Measurements from ENCODE around the gene FGF18. TPM values are rescaled to one million over a fixed set of nuclear protein-coding genes. Genes with fewer than 3 reads are reported as not detected.

Gene FGF18
- total RNA-seq, 2 donors from 2014 or later, result not detected

DNA sequence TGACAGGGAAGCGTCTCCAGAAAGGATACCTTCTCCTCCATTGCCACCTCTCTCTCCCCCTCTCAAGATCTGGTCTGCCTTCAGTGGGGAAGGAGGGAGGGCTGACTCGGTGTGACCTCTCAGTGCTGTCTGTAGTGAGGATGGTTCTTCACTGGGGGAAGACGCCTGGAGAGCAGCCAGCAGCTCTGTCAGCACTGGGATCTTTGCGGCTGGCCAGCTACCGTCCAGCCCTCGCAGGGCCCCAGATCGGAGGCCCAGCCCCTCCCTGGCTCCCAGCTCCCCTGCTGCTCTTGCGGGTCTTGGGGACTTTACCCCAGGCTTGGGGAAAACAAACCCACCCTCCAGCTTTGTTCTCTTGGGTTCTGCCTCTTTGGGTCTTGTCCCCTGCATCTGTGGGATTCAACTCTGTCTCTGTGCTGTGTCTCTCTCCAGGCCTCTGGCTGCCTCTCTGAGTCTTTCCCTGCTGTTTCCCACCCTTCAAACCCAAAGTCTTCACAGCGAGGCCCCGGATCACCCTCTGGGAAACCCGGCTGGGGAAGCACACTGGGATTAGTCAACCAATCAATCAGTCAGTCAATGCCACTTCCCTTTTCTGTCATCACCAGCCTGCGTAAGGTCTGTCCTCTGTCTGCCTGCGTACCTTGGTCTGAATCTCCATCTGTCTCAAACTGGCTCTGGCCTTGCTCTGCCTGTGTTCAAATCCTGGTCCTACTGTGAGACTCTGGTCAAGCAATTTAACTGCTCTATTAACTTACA is 23.0 kb downstream of the FGF18 start:
- Histone ChIP-seq H3K27ac (no peak overlapping the region), H3K4me3 (no peak overlapping the region), H3K9me3 (no peaks in the 10 kb centered on the region), H3K27me3 (no peaks in the 10 kb centered on the region), H3K36me3 (replicated peaks in 1 of 2; ENCODE audit: insufficient read depth in 1 of 2, low read depth in 2 of 2) (no peaks in the 10 kb centered on the region), H3K4me1 (peaks cover 12% of the 10 kb centered on the region)
- no peak for ATAC-seq
- intact Hi-C loops (cut with DNase I), result no loop called here
- DNase-seq, result no peak
- TF ChIP-seq, protein P1, sequence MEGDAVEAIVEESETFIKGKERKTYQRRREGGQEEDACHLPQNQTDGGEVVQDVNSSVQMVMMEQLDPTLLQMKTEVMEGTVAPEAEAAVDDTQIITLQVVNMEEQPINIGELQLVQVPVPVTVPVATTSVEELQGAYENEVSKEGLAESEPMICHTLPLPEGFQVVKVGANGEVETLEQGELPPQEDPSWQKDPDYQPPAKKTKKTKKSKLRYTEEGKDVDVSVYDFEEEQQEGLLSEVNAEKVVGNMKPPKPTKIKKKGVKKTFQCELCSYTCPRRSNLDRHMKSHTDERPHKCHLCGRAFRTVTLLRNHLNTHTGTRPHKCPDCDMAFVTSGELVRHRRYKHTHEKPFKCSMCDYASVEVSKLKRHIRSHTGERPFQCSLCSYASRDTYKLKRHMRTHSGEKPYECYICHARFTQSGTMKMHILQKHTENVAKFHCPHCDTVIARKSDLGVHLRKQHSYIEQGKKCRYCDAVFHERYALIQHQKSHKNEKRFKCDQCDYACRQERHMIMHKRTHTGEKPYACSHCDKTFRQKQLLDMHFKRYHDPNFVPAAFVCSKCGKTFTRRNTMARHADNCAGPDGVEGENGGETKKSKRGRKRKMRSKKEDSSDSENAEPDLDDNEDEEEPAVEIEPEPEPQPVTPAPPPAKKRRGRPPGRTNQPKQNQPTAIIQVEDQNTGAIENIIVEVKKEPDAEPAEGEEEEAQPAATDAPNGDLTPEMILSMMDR (IDR thresholded peaks at IDR 0.05), result no peak
- no peak for TF ChIP-seq POLR2A (IDR thresholded peaks at IDR 0.05)
- WGBS, 2 donors, result 68% methylated on average over 13 of the region's 13 CpGs

DNA sequence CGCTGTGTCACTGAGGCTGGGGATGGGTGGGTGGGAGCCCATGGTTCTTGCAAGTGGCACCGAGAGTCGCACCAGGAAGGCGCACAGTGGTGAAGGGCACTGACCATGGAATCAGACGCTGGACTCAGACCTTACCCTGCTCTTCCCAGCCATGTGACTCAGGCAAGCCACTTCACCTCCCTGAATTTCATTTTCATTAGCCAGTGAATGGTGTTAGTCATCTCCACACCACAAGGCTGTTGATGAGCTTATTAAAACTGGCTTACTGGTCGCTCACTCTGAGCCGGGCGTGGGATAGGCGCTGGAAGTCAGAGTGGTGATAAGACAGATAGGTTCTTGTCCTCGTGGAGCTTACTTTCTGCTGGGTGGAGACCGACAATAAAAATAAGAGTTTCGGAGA is 25.1 kb downstream of the FGF18 start:
- DNase-seq, result no peak
- 90% methylated on average over 12 of the region's 12 CpGs for WGBS, 2 donors
- no peaks in the 10 kb centered on the region for H3K36me3 ChIP-seq (replicated peaks in 1 of 2; ENCODE audit: insufficient read depth in 1 of 2, low read depth in 2 of 2)
- ATAC-seq, result no peak
- no peaks in the 10 kb centered on the region for H3K4me1 ChIP-seq
- no peak for TF ChIP-seq POLR2A (IDR thresholded peaks at IDR 0.05)
- TF ChIP-seq, protein P1 (IDR thresholded peaks at IDR 0.05), result no peak
- intact Hi-C loops (cut with DNase I), result no loop called here
- no peak overlapping the region for H3K4me3 ChIP-seq
- H3K27me3 ChIP-seq, result no peaks in the 10 kb centered on the region
- H3K27ac ChIP-seq, result no peak overlapping the region
- no peaks in the 10 kb centered on the region for H3K9me3 ChIP-seq

DNA sequence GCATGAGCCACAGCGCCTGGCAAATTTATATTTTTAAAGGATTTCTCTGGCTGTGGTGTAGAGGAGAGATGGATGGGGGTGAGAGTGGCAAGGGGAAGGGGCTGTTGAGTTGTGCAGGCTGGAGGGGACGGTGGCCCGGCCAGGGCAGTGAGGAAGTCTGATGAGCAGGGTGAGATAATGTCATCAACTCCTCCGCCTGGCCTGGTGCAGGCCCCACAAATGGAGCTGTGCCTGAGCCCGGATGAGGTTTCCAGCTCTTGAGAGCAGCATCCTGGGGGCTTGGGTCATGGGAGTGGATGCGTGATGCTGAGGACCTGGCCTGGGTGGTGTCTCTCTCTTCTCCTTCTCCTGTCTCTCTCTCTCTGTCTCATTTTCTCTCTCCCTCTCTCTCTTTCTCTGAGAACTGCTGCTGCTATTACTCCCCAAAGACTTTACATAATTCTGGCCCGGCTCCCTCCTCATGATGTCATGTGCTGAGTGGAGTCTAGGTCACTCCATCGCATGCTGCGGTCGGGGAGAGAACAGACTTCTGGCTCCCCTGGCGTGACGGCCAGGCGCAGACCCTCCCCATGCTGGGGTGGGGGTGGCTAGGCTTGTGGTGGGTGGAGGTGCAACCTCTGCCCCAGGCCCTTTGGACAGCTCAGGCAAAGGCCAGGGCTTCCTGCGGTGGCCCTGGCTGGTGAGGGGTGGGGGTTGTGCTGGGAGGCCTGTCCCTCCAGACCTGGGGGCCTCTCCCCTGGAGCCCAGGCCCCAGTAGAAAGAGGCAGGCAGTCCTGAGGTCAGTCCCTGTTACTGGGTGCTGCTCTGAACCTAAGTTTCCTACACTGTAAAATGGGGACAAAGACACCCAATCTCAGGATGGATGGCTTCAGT is 26.4 kb downstream of the FGF18 start:
- Histone ChIP-seq H3K27ac (no peak overlapping the region), H3K4me1 (no peaks in the 10 kb centered on the region), H3K36me3 (replicated peaks in 1 of 2; ENCODE audit: insufficient read depth in 1 of 2, low read depth in 2 of 2) (no peaks in the 10 kb centered on the region), H3K9me3 (no peaks in the 10 kb centered on the region), H3K4me3 (no peak overlapping the region), H3K27me3 (no peaks in the 10 kb centered on the region)
- DNase-seq (peak in 2 of 4 donors; percentile 21 to 24), ATAC-seq (peak; percentile 47)
- TF ChIP-seq POLR2A (IDR thresholded peaks at IDR 0.05), result no peak
- TF ChIP-seq, protein P1 (IDR thresholded peaks at IDR 0.05), result no peak
- 77 to 87% methylated on average over 13 to 14 of the region's 14 CpGs for WGBS, 2 donors
- intact Hi-C loops (cut with DNase I), result no loop called here

DNA sequence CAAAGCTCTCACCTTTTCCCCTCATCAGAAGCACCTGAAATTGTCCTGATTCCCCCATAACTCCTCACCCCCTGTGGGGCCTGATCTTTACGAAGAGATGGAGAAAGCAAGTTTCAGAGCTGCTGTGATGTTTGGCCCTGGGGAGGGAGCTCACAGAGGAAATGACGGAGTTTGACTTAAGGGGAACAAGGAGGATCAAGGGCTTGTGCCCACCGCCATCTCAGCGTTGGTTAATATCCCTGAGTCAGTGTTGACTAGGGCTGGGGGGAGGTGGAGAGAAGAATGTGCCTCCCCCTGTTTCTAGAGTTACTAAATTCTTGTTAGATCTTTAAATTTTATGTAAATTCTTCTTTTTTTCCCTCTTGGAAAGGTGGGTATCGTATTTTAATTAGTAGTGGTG is 27.8 kb downstream of the FGF18 start:
- whole genome bisulfite sequencing, 2 donors, result 79 to 81% methylated on average over 5 of the region's 5 CpGs
- H3K27me3 ChIP-seq, result no peaks in the 10 kb centered on the region
- TF ChIP-seq, protein P1 (IDR thresholded peaks at IDR 0.05), result no peak
- TF ChIP-seq POLR2A (IDR thresholded peaks at IDR 0.05), result no peak
- intact Hi-C loops (cut with DNase I), result no loop called here
- H3K27ac ChIP-seq, result no peak overlapping the region
- DNase-seq (no peak), ATAC-seq (no peak)
- H3K4me3 ChIP-seq, result no peak overlapping the region
- no peaks in the 10 kb centered on the region for H3K4me1 ChIP-seq
- no peaks in the 10 kb centered on the region for H3K36me3 ChIP-seq (replicated peaks in 1 of 2; ENCODE audit: insufficient read depth in 1 of 2, low read depth in 2 of 2)
- H3K9me3 ChIP-seq, result no peaks in the 10 kb centered on the region
